Right lung (tissue), 5 donors: ENCODE results near the gene PRKN. TPM values are rescaled to one million over a fixed set of nuclear protein-coding genes. Genes with fewer than 3 reads are reported as not detected.
A peak's percentile ranks its signal among the peaks of the same experiment; 100 is the strongest.
"Not testable (repeated sequence)": the region's sequence is repeated elsewhere in the genome, so short reads cannot be mapped to it uniquely, and the experiment has no call there.

ENCODE experiments used
- DNase-seq, 2 donors: peaks; one replicate each; pipeline ENCODE4 v3.0.0-alpha.2; 2013
- polyA plus RNA-seq, 5 donors: library from polyadenylated mRNA; unstranded; fragments of 120-200 nt; gene quantifications; one replicate each; pipeline versions ENCODE4 v1.2.1 to v1.2.3, GENCODE V29; 2013; ENCODE audit warnings: inconsistent platforms in 1 of 5, low replicate concordance in 1 of 5; ENCODE audit not compliant: insufficient read length in 5 of 5, insufficient read depth in 1 of 5

PRKN gene
- polyA plus RNA-seq, 5 donors, result 2.0 to 3.6 (median 2.7) TPM

GRCh38 chr6:162679681-162680080 is 47.9 kb downstream of the PRKN start:
- DNase-seq, result no peak

- not testable (repeated sequence) for DNase-seq
Measured at GRCh38 chr6:162678896-162679295, 48.7 kb downstream of the PRKN start.

- no peak for DNase-seq
Measured at GRCh38 chr6:162675503-162675902, 52.1 kb downstream of the PRKN start.

- no peak for DNase-seq
Measured at GRCh38 chr6:162674452-162674851, 53.1 kb downstream of the PRKN start.

- DNase-seq, result no peak
Measured at GRCh38 chr6:162671580-162672165, 55.9 kb downstream of the PRKN start.

GRCh38 chr6:162670345-162670744 is 57.2 kb downstream of the PRKN start:
- DNase-seq, result no peak

- no peak for DNase-seq
Measured at GRCh38 chr6:162666246-162666645, 61.3 kb downstream of the PRKN start.

GRCh38 chr6:162653808-162654207 is 73.8 kb downstream of the PRKN start:
- DNase-seq, result peak in 1 of 2 donors; percentile 14

GRCh38 chr6:162651505-162651904 is 76.1 kb downstream of the PRKN start:
- DNase-seq, result no peak

GRCh38 chr6:162649271-162649670 is 78.3 kb downstream of the PRKN start:
- DNase-seq, result no peak

GRCh38 chr6:162644153-162644552 is 83.4 kb downstream of the PRKN start:
- no peak for DNase-seq

- no peak for DNase-seq
Measured at GRCh38 chr6:162640756-162641155, 86.8 kb downstream of the PRKN start.

- no peak for DNase-seq
Measured at GRCh38 chr6:162639951-162640350, 87.6 kb downstream of the PRKN start.

- DNase-seq, result no peak
Measured at GRCh38 chr6:162638931-162639574, 88.5 kb downstream of the PRKN start.

GRCh38 chr6:162637317-162637716 is 90.2 kb downstream of the PRKN start:
- DNase-seq, result no peak

GRCh38 chr6:162636167-162636566 is 91.4 kb downstream of the PRKN start:
- DNase-seq, result no peak

GRCh38 chr6:162631546-162631945 is 96.0 kb downstream of the PRKN start:
- DNase-seq, result no peak

GRCh38 chr6:162630069-162630468 is 97.5 kb downstream of the PRKN start:
- no peak for DNase-seq

- DNase-seq, result no peak
Measured at GRCh38 chr6:162627825-162628224, 99.7 kb downstream of the PRKN start.

- no peak for DNase-seq
Measured at GRCh38 chr6:162627362-162627761, 100.2 kb downstream of the PRKN start.

GRCh38 chr6:162626869-162627268 is 100.7 kb downstream of the PRKN start:
- no peak for DNase-seq

- no peak for DNase-seq
Measured at GRCh38 chr6:162625846-162626540, 101.6 kb downstream of the PRKN start.

- no peak for DNase-seq
Measured at GRCh38 chr6:162622572-162622971, 105.0 kb downstream of the PRKN start.
